H1 (cell line): ENCODE data around the gene STK33.

Experiments used
- CEBPB ChIP-seq: IDR thresholded peaks from 2 replicates; pipeline ENCODE4 v1.6.1; 2012; ENCODE audit warnings: low read depth, low read length
- CTCF ChIP-seq, 3 experiments: IDR thresholded peaks; 1 replicate in 2 of 3; 2 replicates in 1 of 3; pipeline versions ENCODE4 v1.5.1 to v1.6.1; 2011; ENCODE audit warnings: low read length in 3 of 3, mild to moderate bottlenecking in 3 of 3, inconsistent platforms in 2 of 3, low read depth in 1 of 3, moderate library complexity in 1 of 3; ENCODE audit not compliant: insufficient read depth in 1 of 3; ENCODE audit errors: control extremely low read depth in 1 of 3
- EGR1 ChIP-seq: IDR thresholded peaks from 2 replicates; pipeline ENCODE4 v1.6.1; 2011; ENCODE audit warnings: low read depth, low read length, borderline replicate concordance
- EZH2 ChIP-seq: fragments of 200-600 bp; sonication (generic); IDR thresholded peaks from 2 replicates; pipeline ENCODE4 v1.7.1; 2012; ENCODE audit warnings: low read depth, mild to moderate bottlenecking, moderate library complexity, low read length, inconsistent platforms; ENCODE audit not compliant: severe bottlenecking
- FOSL1 ChIP-seq: IDR thresholded peaks from 2 replicates; pipeline ENCODE4 v1.6.1; 2011; ENCODE audit warnings: mild to moderate bottlenecking, low read depth, low read length, moderate library complexity; ENCODE audit not compliant: insufficient read depth
- HDAC2 ChIP-seq, 2 experiments: fragments of 300-600 bp in 1 of 2; sonication (generic) in 1 of 2; IDR thresholded peaks; 2 replicates each; pipeline ENCODE4 v1.6.1; 2011 to 2012; ENCODE audit warnings: low read depth in 2 of 2, low read length in 2 of 2, mild to moderate bottlenecking in 2 of 2, moderate library complexity in 2 of 2, borderline replicate concordance in 1 of 2, inconsistent platforms in 1 of 2
- JUN ChIP-seq: IDR thresholded peaks from 2 replicates; pipeline ENCODE4 v1.6.1; 2011; ENCODE audit warnings: low read depth, mild to moderate bottlenecking, improper control_type of control experiment, low read length
- JUND ChIP-seq: IDR thresholded peaks from 2 replicates; pipeline ENCODE4 v1.6.1; 2011; ENCODE audit warnings: mild to moderate bottlenecking, improper control_type of control experiment, low read length
- POLR2A ChIP-seq, 2 experiments: IDR thresholded peaks; 1 replicate in 1 of 2; 2 replicates in 1 of 2; pipeline ENCODE4 v1.6.1; 2011; ENCODE audit warnings: low read depth in 2 of 2, low read length in 2 of 2, mild to moderate bottlenecking in 2 of 2; ENCODE audit errors: control extremely low read depth in 1 of 2
- RAD21 ChIP-seq, 2 experiments: IDR thresholded peaks in 1 of 2; conservative IDR thresholded peaks in 1 of 2; 2 replicates each; pipeline ENCODE4 v1.6.1; 2011; ENCODE audit warnings: low read depth in 2 of 2, low read length in 2 of 2, improper control_type of control experiment in 1 of 2, inconsistent platforms in 1 of 2, mild to moderate bottlenecking in 1 of 2, moderate library complexity in 1 of 2
- TEAD4 ChIP-seq: IDR thresholded peaks from 2 replicates; pipeline ENCODE4 v1.6.1; 2012; ENCODE audit warnings: low read depth, low read length, inconsistent platforms, mixed read lengths
- YY1 ChIP-seq: IDR thresholded peaks from 2 replicates; pipeline ENCODE4 v1.6.1; 2011; ENCODE audit warnings: low read depth, mild to moderate bottlenecking, low read length

- TF ChIP-seq CTCF (IDR thresholded peaks at IDR 0.05; ENCODE audit: control extremely low read depth in 1 of 3, insufficient read depth in 1 of 3, low read depth in 1 of 3, low read length in 3 of 3) (no peak), EGR1 (no peak), CEBPB (no peak), TEAD4 (no peak), FOSL1 (no peak), HDAC2 (IDR thresholded peaks at IDR 0.05; ENCODE audit: borderline replicate concordance in 1 of 2, low read depth in 2 of 2, low read length in 2 of 2) (no peak), EZH2 (no peak), JUND (no peak), JUN (no peak), POLR2A (IDR thresholded peaks at IDR 0.05; ENCODE audit: control extremely low read depth in 1 of 2, low read depth in 2 of 2, low read length in 2 of 2) (no peak), RAD21 (IDR thresholded peaks at IDR 0.05 in 1 of 2, conservative IDR thresholded peaks at IDR 0.05 in 1 of 2; ENCODE audit: low read depth in 2 of 2, low read length in 2 of 2) (no peak), YY1 (no peak)
These were observed 116.9 kb downstream of the STK33 start for GRCh38 chr11:8477151-8477550.
